RPMI8226 (cell line): ENCODE results near the gene THTPA.
"Not testable (repeated sequence)": the region's sequence is repeated elsewhere in the genome, so short reads cannot be mapped to it uniquely, and the experiment has no call there.

ENCODE experiments used
- DNase-seq: peaks from one replicate; pipeline ENCODE4 v3.0.0-alpha.2; 2015

The THTPA gene

GRCh38 chr14:23533652-23534435 is 22.2 kb upstream of the THTPA start:
- DNase-seq = no peak

GRCh38 chr14:23535943-23536342 is 20.1 kb upstream of the THTPA start:
- no peak for DNase-seq

GRCh38 chr14:23536494-23536893 is 19.6 kb upstream of the THTPA start:
- no peak for DNase-seq

GRCh38 chr14:23536906-23537305 is 19.2 kb upstream of the THTPA start:
- not testable (repeated sequence) for DNase-seq

- no peak for DNase-seq
These were observed 18.6 kb upstream of the THTPA start for GRCh38 chr14:23537351-23538049.

GRCh38 chr14:23538050-23538718 is 17.9 kb upstream of the THTPA start:
- DNase-seq = no peak

- no peak for DNase-seq
These were observed 17.3 kb upstream of the THTPA start for GRCh38 chr14:23538785-23539184.

- peak; percentile 34 for DNase-seq
These were observed 16.6 kb upstream of the THTPA start for GRCh38 chr14:23539248-23540140.

- no peak for DNase-seq
These were observed 16.0 kb upstream of the THTPA start for GRCh38 chr14:23540141-23540469.

- DNase-seq = no peak
These were observed 13.8 kb upstream of the THTPA start for GRCh38 chr14:23542261-23542660.

- DNase-seq = no peak
These were observed 12.7 kb upstream of the THTPA start for GRCh38 chr14:23543403-23543802.

- peak; percentile 19 for DNase-seq
These were observed 11.3 kb upstream of the THTPA start for GRCh38 chr14:23544511-23545447.

- DNase-seq = no peak
These were observed 10.2 kb upstream of the THTPA start for GRCh38 chr14:23545740-23546365.

GRCh38 chr14:23546450-23547035 is 9.5 kb upstream of the THTPA start:
- DNase-seq = no peak

- DNase-seq = no peak
These were observed 8.1 kb upstream of the THTPA start for GRCh38 chr14:23547924-23548323.

- no peak for DNase-seq
These were observed 7.4 kb upstream of the THTPA start for GRCh38 chr14:23548351-23549318.

- no peak for DNase-seq
These were observed 5.8 kb upstream of the THTPA start for GRCh38 chr14:23550131-23550811.

- no peak for DNase-seq
These were observed 5.2 kb upstream of the THTPA start for GRCh38 chr14:23550812-23551265.
